ENCODE data around the gene KLHL30. TPM values are rescaled to one million over a fixed set of nuclear protein-coding genes. Genes with fewer than 3 reads are reported as not detected.

KLHL30 gene
- total RNA-seq, 1 experiment from 2014 or later: 0.61 TPM

GRCh38 chr2:238168196-238169047 is 30.0 kb downstream of the KLHL30 start:
- DNase-seq (ENCODE audit: low read depth, low spot score): no peak
- ChIA-PET POLR2A (no interaction called here), RAD21 (ENCODE audit: low non-redundant PET in 1 of 2, low total read pairs in 2 of 2, uncharacterized antibody in 2 of 2, unreplicated experiment in 2 of 2) (no interaction called here), CTCF (no interaction called here)
- H3K27me3 ChIP-seq (ENCODE audit: insufficient read depth, low read length): no peaks in the 10 kb centered on the region
- no TSS peak for BruUV-seq (replicated peaks)
- no peak for ATAC-seq
- no peak overlapping the region for H3K4me3 ChIP-seq (replicated peaks in 1 of 2; ENCODE audit: low read depth in 1 of 2, low read length in 2 of 2)
- peaks cover 7 to 13% of the 10 kb centered on the region in 2 experiments; a peak in 3 of 4 replicates for H3K36me3 ChIP-seq (ENCODE audit: control insufficient read depth in 1 of 2, insufficient read depth in 2 of 2, low read length in 2 of 2)
- no peaks in the 10 kb centered on the region for H3K9me2 ChIP-seq (ENCODE audit: insufficient read depth)
- no peak overlapping the region for H3K27ac ChIP-seq (ENCODE audit: low read depth, low read length)
- no peak overlapping the region for H3K4me2 ChIP-seq (ENCODE audit: low read length)
- H4K20me1 ChIP-seq (ENCODE audit: insufficient read depth): no peaks in the 10 kb centered on the region
- no peaks in the 10 kb centered on the region for H3K9me3 ChIP-seq (ENCODE audit: control insufficient read depth in 1 of 2, insufficient read depth in 1 of 2, low read depth in 1 of 2, low read length in 2 of 2)
- no peak overlapping the region for H3K9ac ChIP-seq (ENCODE audit: low read length)
- intact Hi-C loops (cut with micrococcal nuclease): no loop called here
- TF ChIP-seq REST (IDR thresholded peaks at IDR 0.05; ENCODE audit: low read depth) (no peak), POLR2AphosphoS5 (IDR thresholded peaks at IDR 0.05; ENCODE audit: low read depth, low read length) (no peak), ATF3 (IDR thresholded peaks at IDR 0.05) (no peak), EZH2 (IDR thresholded peaks at IDR 0.05) (no peak), FOSL1 (IDR thresholded peaks at IDR 0.05; ENCODE audit: low read depth) (no peak), CBX3 (IDR thresholded peaks at IDR 0.05; ENCODE audit: low read depth) (no peak), POLR2A (IDR thresholded peaks at IDR 0.05; ENCODE audit: borderline replicate concordance, extremely low read depth, insufficient read depth, insufficient read length) (no peak), CEBPB (IDR thresholded peaks at IDR 0.05; ENCODE audit: low read depth) (no peak), EGR1 (IDR thresholded peaks at IDR 0.05; ENCODE audit: low read depth) (no peak), RAD21 (IDR thresholded peaks at IDR 0.05; ENCODE audit: low read depth) (no peak)
- 0 out of 4 replicates have a peak, but pooled peaks cover 0 to 2% of the 10 kb centered on the region in 2 experiments for H3K4me1 ChIP-seq (ENCODE audit: control insufficient read depth in 1 of 2, insufficient read depth in 2 of 2, low read length in 2 of 2)
- no peak overlapping the region for H2AFZ ChIP-seq (ENCODE audit: low read depth, low read length, poor library complexity, severe bottlenecking)
- no peaks in the 10 kb centered on the region for H3K79me2 ChIP-seq (ENCODE audit: insufficient read depth, low read length)
